GM23338 (cell line): Measurements from ENCODE around the gene LRMDA. TPM values are rescaled to one million over a fixed set of nuclear protein-coding genes. Genes with fewer than 3 reads are reported as not detected.

Experiments used
- ATAC-seq: fragments of 200-7000 bp; cut with Tn5 transposase; 3 replicates; pipeline ENCODE4 v1.9.1; 2020
- DNase-seq: peaks from one replicate; pipeline ENCODE4 v3.0.0-alpha.2; 2015; ENCODE audit warnings: low spot score
- H2AFZ ChIP-seq: fragments of 200-600 bp; sonication (generic); 2 replicates; pipeline ENCODE4 v1.8.0; 2016; ENCODE audit warnings: antibody characterized with exemption, mild to moderate bottlenecking, moderate library complexity
- H3F3A ChIP-seq: fragments of 200-600 bp; sonication (generic); replicated peaks from 2 replicates; pipeline ENCODE4 v1.8.0; 2017; ENCODE audit warnings: antibody characterized with exemption, mixed run types, low read depth
- H3K27ac ChIP-seq: fragments of 200-600 bp; sonication (generic); 2 replicates; pipeline ENCODE4 v1.6.1; 2016; ENCODE audit warnings: low read depth
- H3K27me3 ChIP-seq: fragments of 200-600 bp; sonication (generic); 2 replicates; pipeline ENCODE4 v1.8.0; 2016; ENCODE audit warnings: mild to moderate bottlenecking, mixed run types, moderate library complexity; ENCODE audit not compliant: insufficient read depth
- H3K36me3 ChIP-seq: fragments of 200-600 bp; sonication (generic); 2 replicates; pipeline ENCODE4 v1.8.0; 2016; ENCODE audit warnings: mild to moderate bottlenecking; ENCODE audit not compliant: insufficient read depth
- H3K4me1 ChIP-seq: fragments of 200-600 bp; sonication (generic); 2 replicates; pipeline ENCODE4 v1.8.0; 2016; ENCODE audit warnings: mild to moderate bottlenecking, moderate library complexity; ENCODE audit not compliant: insufficient read depth
- H3K4me2 ChIP-seq: fragments of 200-600 bp; sonication (generic); 2 replicates; pipeline ENCODE4 v1.7.1; 2017; ENCODE audit warnings: mixed run types
- H3K4me3 ChIP-seq: fragments of 200-600 bp; sonication (generic); 2 replicates; pipeline ENCODE4 v1.6.1; 2016; ENCODE audit warnings: mixed run types
- H3K79me2 ChIP-seq: fragments of 200-600 bp; sonication (generic); replicated peaks from 2 replicates; pipeline ENCODE4 v1.8.0; 2017; ENCODE audit warnings: mild to moderate bottlenecking; ENCODE audit not compliant: insufficient read depth
- H3K9me2 ChIP-seq: fragments of 200-600 bp; sonication (generic); 2 replicates; pipeline ENCODE4 v1.8.0; 2017; ENCODE audit not compliant: insufficient read depth
- H4K20me1 ChIP-seq: fragments of 200-600 bp; sonication (generic); replicated peaks from 2 replicates; pipeline ENCODE4 v1.8.0; 2017; ENCODE audit warnings: mild to moderate bottlenecking; ENCODE audit not compliant: insufficient read depth
- H3K27ac Mint-ChIP-seq: 2 replicates; pipeline ENCODE4 v1.8.0; 2020; ENCODE audit warnings: inconsistent platforms, mild to moderate bottlenecking, moderate library complexity, mixed read lengths
- H3K27me3 Mint-ChIP-seq: 3 replicates; pipeline ENCODE4 v1.8.0; 2022; ENCODE audit warnings: low read depth, mild to moderate bottlenecking, moderate library complexity, mixed read lengths, inconsistent platforms; ENCODE audit not compliant: insufficient read depth, poor library complexity
- H3K36me3 Mint-ChIP-seq: 3 replicates; pipeline ENCODE4 v1.8.0; 2021; ENCODE audit warnings: low read depth, mild to moderate bottlenecking, inconsistent platforms, moderate library complexity, mixed read lengths
- H3K4me1 Mint-ChIP-seq: 3 replicates; pipeline ENCODE4 v1.8.0; 2020; ENCODE audit warnings: mild to moderate bottlenecking, inconsistent platforms, mixed read lengths
- H3K4me3 Mint-ChIP-seq: 3 replicates; pipeline ENCODE4 v1.8.0; 2021; ENCODE audit warnings: moderate library complexity, mild to moderate bottlenecking, inconsistent platforms, mixed read lengths
- H3K9me3 Mint-ChIP-seq: 3 replicates; pipeline ENCODE4 v1.8.0; 2020; ENCODE audit warnings: moderate library complexity, mild to moderate bottlenecking, inconsistent platforms, mixed read lengths
- CREB1 ChIP-seq: fragments of 250-450 bp; sonication (Bioruptor Pico); IDR thresholded peaks from 2 replicates; pipeline ENCODE4 v1.5.0; 2020; ENCODE audit warnings: low read depth, mild to moderate bottlenecking, moderate library complexity
- CTCF ChIP-seq, 2 experiments: fragments of 200-600 bp in 1 of 2; sonication (generic) in 1 of 2; conservative IDR thresholded peaks; 2 replicates each; pipeline versions ENCODE4 v1.5.1 to v1.6.1; 2016 to 2017; ENCODE audit warnings: antibody characterized with exemption in 2 of 2, low read depth in 2 of 2, mild to moderate bottlenecking in 2 of 2, moderate library complexity in 1 of 2
- ETS1 ChIP-seq: IDR thresholded peaks from 2 replicates; pipeline ENCODE4 v1.6.1; 2016; ENCODE audit warnings: antibody characterized with exemption
- EZH2 ChIP-seq: fragments of 200-600 bp; sonication (generic); IDR thresholded peaks from one replicate; pipeline ENCODE4 v1.8.0; 2017; ENCODE audit warnings: antibody characterized with exemption, mild to moderate bottlenecking, low read depth; ENCODE audit not compliant: unreplicated experiment
- EZH2phosphoT487 ChIP-seq: fragments of 200-600 bp; sonication (generic); IDR thresholded peaks from one replicate; pipeline ENCODE4 v1.8.1; 2018; ENCODE audit warnings: antibody characterized with exemption; ENCODE audit not compliant: unreplicated experiment
- JUNB ChIP-seq: IDR thresholded peaks from one replicate; pipeline ENCODE4 v1.6.1; 2016; ENCODE audit warnings: antibody characterized with exemption; ENCODE audit not compliant: unreplicated experiment
- NANOG ChIP-seq: IDR thresholded peaks from 2 replicates; pipeline ENCODE4 v1.6.1; 2016; ENCODE audit warnings: antibody characterized with exemption, borderline replicate concordance
- POLR2AphosphoS5 ChIP-seq: IDR thresholded peaks from 2 replicates; pipeline ENCODE4 v1.6.1; 2016; ENCODE audit warnings: antibody characterized with exemption, low read depth
- STAT1 ChIP-seq: IDR thresholded peaks from one replicate; pipeline ENCODE4 v1.6.1; 2016; ENCODE audit warnings: antibody characterized with exemption; ENCODE audit not compliant: unreplicated experiment
- ZNF114 ChIP-seq: fragments of 250-450 bp; sonication (Bioruptor Pico); IDR thresholded peaks from 2 replicates; pipeline ENCODE4 v1.5.0; 2020; ENCODE audit warnings: mild to moderate bottlenecking, moderate library complexity
- ZNF331 ChIP-seq: fragments of 250-450 bp; sonication (Bioruptor Pico); IDR thresholded peaks from 2 replicates; pipeline ENCODE4 v1.5.0; 2020; ENCODE audit warnings: low read depth, mild to moderate bottlenecking, moderate library complexity
- ZNF462 ChIP-seq: fragments of 250-450 bp; sonication (Bioruptor Pico); IDR thresholded peaks from 2 replicates; pipeline ENCODE4 v1.5.0; 2020; ENCODE audit warnings: mild to moderate bottlenecking, moderate library complexity
- polyA plus RNA-seq: library from polyadenylated mRNA; unstranded; fragments of >200 nt; fragmentation: Nextera tagmentation; extraction: Ambion mirVana; gene quantifications from 2 replicates; pipeline ENCODE4 v1.2.1, GENCODE V29; 2016
- total RNA-seq: library from RNA; depleted of rRNA; stranded (reverse); fragments of >200 nt; shearing (Covaris generic); gene quantifications from 2 replicates; pipeline ENCODE4 v1.2.3, GENCODE V29; 2014
- TF ChIP-seq, protein P1 (sequence below): IDR thresholded peaks from one replicate; pipeline ENCODE4 v1.6.1; 2018; ENCODE audit warnings: antibody characterized with exemption; ENCODE audit not compliant: unreplicated experiment

Gene LRMDA
- total and polyA plus RNA-seq, 2 experiments from 2014 or later: 0.90 to 1.8 TPM

DNA sequence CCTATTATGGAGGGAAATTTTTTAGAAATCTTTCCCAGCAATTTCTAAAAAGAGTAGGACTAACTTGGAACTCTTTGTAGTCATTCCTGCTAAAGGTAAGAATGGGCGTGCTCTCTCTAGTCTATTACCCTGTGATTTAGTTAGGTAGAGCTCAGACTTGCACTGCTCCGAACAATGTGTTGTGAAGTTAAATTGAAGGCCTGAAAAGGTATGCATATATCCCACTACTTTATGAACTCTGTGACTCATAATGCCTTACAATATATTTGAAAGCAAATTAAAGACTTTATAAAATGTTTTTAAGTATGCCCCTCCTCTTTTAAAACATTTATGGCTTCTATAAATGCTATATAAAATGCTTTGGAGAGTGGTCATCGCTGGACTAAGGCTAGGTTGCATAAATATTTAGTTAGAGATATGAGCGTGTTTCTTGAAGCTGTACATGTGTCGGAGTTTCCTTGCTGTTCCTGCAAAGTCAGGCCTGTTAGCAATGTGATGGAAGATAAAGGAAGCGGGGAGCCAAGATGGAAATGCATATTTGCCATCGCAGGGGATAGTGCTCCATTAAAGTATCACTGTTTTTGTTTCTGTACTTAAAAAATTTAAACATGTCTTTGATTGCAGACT is 761.4 kb downstream of the LRMDA start:
- no peak overlapping the region for H3K27ac Mint-ChIP-seq
- no peaks in the 10 kb centered on the region for H3K36me3 Mint-ChIP-seq
- Histone ChIP-seq H3K27me3 (no peaks in the 10 kb centered on the region), H3K79me2 (no peaks in the 10 kb centered on the region), H3K4me1 (peaks cover 28% of the 10 kb centered on the region), H3K27ac (no peak overlapping the region), H3K36me3 (no peaks in the 10 kb centered on the region), H3K9me2 (peaks cover 26% of the 10 kb centered on the region), H3K4me2 (peak overlapping the region; percentile 45; the same call in 1 of the 2 replicates), H3F3A (no peaks in the 10 kb centered on the region), H2AFZ (no peak overlapping the region), H3K4me3 (no peak overlapping the region), H4K20me1 (no peaks in the 10 kb centered on the region)
- no peaks in the 10 kb centered on the region; the same call in 2 of the 3 replicates for H3K9me3 Mint-ChIP-seq
- TF ChIP-seq ZNF462 (CRISPR knock-in tag): no peak
- TF ChIP-seq ZNF331 (CRISPR knock-in tag): no peak
- no peak for TF ChIP-seq CTCF (conservative IDR thresholded peaks at IDR 0.05; ENCODE audit: low read depth in 2 of 2)
- TF ChIP-seq, protein P1, sequence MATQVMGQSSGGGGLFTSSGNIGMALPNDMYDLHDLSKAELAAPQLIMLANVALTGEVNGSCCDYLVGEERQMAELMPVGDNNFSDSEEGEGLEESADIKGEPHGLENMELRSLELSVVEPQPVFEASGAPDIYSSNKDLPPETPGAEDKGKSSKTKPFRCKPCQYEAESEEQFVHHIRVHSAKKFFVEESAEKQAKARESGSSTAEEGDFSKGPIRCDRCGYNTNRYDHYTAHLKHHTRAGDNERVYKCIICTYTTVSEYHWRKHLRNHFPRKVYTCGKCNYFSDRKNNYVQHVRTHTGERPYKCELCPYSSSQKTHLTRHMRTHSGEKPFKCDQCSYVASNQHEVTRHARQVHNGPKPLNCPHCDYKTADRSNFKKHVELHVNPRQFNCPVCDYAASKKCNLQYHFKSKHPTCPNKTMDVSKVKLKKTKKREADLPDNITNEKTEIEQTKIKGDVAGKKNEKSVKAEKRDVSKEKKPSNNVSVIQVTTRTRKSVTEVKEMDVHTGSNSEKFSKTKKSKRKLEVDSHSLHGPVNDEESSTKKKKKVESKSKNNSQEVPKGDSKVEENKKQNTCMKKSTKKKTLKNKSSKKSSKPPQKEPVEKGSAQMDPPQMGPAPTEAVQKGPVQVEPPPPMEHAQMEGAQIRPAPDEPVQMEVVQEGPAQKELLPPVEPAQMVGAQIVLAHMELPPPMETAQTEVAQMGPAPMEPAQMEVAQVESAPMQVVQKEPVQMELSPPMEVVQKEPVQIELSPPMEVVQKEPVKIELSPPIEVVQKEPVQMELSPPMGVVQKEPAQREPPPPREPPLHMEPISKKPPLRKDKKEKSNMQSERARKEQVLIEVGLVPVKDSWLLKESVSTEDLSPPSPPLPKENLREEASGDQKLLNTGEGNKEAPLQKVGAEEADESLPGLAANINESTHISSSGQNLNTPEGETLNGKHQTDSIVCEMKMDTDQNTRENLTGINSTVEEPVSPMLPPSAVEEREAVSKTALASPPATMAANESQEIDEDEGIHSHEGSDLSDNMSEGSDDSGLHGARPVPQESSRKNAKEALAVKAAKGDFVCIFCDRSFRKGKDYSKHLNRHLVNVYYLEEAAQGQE: no peak
- TF ChIP-seq EZH2: no peak
- no peak for TF ChIP-seq CREB1 (CRISPR knock-in tag)
- no peak for TF ChIP-seq STAT1
- no peak for TF ChIP-seq NANOG
- no peak for TF ChIP-seq ZNF114 (CRISPR knock-in tag)
- TF ChIP-seq ETS1: no peak
- no peak for TF ChIP-seq JUNB
- TF ChIP-seq EZH2phosphoT487: no peak
- no peak for TF ChIP-seq POLR2AphosphoS5
- H3K4me3 Mint-ChIP-seq: no peak overlapping the region
- no peak for ATAC-seq
- DNase-seq: no peak
- peaks cover 24% of the 10 kb centered on the region for H3K4me1 Mint-ChIP-seq
- no peaks in the 10 kb centered on the region for H3K27me3 Mint-ChIP-seq
